HPDE6-E6E7 (cell line): ENCODE measurements around the gene HMG20B.

ENCODE experiments used
- DNase-seq: peaks from one replicate; pipeline ENCODE4 v3.0.0; 2011; ENCODE audit warnings: missing footprints; ENCODE audit errors: extremely low spot score

The HMG20B gene

DNA sequence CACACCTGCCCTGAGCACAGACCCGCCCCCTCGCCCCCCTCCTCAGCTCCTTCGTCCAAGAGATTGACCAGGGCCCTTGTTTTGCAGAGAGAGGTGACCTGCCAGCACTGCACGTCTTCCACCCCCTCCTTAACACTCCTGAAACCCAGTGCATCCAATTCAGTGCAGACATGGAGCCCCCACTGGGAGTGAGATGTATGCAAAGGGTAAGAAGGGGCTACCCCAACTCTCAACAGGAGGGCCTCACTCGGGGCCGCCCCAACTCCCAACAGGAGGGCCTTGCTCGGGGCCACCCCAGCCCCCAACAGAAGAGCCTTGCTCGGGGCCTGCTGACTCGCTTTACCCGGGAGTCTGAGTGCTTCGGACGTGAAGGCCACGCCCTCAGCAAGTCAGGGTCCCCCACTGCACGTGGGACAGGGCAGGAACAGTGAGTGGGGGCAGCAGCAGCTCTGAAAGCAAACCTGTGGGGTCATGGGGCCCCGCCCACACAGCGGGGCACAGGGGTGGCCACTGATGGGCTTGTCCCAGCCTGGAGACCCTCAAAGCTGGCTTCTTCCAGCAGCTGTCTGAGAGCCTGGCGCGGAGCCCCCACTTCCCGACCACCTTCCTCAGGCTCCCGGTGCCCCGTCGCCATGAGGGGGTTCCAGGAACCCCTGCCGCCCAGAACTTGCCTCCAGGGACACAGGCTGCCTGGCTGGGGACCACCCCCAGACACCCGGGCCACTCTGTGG, 48.2 kb downstream of the HMG20B start:
- no peak for DNase-seq

DNA sequence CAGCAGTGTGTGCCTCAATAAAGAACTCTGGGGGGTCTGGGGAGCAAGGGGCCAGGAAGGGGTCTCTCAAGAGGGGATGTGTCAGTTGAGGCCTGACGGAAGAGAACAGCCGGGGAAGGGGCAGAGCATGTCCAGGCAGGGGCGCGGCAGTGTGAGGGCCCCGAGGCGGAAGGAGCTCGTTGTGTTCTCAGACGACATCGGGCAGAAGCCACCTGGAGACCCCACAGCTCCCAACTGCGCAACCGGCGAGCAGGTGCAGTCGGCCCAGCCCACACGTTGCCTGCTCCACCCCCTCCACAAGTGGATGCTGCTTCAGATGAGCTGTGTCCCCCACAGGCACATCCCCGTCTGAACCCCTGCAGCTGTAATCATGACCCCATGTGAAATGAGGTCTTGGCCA, 48.9 kb downstream of the HMG20B start:
- no peak for DNase-seq

DNA sequence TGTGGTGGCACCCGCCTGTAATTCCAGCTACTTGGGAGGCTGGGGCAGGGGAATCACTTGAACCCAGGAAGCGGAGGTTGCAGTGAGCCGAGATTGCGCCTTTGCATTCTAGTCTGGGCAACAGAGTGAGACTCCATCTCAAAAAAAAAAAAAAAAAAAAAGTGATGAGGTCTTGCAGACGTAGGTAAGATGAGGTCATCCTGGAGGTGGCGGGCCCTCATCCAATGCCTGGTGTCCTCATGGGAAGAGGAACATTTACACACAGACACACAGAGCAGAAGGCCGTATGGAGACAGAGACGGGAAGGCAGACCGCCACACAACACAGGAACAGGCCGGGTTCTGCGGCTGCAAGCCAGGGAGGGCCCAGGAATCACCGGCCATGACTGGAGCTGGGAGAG, 49.5 kb downstream of the HMG20B start:
- no peak for DNase-seq

DNA sequence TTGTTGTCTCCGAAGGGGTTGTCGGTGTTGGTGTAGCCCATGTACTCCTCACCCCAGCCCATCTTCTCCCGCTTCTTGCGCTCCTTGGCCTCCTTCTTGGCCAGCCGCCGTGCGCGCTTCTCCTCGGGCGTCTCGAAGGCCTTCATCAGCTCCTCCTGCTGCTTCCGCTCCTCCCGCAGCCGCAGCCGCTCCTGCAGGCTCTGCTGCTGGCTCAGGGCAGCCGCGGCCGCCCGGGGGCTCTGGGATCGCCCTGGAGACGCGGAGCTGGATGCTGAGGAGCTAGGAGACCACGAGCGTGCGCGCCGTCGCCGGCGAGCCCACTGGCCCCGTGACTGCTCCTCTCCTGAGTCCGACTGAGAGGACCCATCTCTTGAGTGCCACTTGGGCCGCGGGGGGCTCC, 51.0 kb downstream of the HMG20B start:
- no peak for DNase-seq

DNA sequence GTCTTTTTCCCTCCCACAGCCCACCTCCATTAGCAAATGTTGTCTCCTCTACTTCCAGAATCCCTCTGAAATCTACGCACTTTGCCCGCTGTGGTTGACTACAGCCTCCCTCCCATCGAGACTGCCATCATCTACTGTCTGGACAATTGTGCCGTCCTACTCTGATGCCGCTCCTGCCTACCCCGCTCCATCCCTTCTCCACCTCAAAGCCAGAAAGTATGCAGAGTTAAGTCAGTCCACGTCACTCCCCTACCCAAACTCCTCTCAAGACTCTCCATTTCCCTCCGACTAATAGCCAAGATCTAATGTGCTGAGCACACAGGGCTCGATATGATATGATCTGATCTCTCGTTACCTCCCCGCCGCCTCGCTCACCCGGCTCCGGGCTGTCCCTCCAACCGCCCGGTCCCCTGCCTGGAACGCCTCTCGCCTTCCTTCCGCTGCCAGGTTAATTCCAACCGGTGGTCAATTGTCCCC, 53.3 kb downstream of the HMG20B start:
- peak; percentile 13 for DNase-seq

DNA sequence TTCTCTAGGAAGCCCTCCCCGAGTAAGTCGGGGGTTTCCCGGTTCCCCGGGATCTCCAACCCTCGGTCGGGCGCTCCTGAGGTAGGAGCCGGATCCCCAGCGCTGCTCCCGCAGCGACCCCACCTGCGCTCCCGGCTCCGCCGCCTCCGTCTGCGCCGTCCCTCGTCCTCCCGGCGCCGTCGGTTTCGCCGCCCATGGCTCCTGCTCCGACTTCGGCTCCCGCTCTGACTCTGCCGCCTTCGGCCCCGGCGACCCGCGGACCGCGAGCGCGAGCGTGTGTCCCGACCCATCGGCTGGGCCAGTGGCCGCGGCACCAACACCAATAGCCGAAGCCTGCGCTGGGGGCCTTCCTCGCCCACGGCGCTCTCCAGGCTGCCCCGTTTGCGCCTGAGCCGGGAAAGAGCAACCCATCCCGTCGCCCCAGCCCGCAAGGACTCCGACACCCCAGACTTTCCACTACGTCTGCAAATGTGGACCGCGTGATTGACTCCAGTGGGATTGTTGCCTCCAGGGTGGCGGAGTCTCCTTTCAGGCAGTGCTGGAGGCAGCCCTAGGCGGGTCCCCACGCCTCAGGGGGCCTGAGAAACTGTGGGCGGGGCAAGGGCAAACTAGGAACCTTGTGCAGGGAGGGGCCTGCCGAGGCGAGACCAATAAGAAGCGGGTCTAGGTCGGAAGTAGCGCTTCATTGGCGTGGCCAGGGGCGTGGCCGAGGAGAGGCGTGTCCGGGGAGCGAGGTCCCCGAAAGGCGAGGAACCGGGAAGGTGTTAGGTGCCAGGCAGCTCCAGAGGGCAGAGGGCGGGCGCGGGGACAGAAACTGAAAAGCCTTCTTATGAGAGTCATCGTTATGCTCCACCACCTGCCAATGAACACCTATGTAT, 54.0 kb downstream of the HMG20B start, which contains the start of gene CACTIN:
Gene CACTIN (minus strand): TSS at position 318 of the 878 bp plus-strand sequence. CDS start 28 bp downstream, at position 290.
- DNase-seq, result peak; percentile 100

DNA sequence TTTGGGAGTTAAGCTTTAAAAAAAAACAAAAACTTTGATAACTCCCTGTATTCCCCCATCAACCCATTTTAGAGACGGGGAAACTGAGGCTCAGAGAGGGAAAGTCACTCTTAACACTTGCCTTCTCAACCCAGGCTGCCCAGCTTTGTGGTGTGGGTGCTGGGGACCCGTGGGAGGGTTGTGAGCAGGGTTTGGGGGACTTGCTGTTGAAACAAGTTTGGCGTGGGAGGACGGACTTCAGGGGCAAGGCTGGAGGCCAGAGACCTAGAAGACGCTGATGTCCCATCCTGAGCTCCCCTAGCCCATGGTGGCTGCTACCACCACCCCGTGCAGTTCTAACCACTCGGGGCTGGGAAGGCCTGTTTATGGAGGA, 54.6 kb downstream of the HMG20B start:
- no peak for DNase-seq
